Transverse colon (tissue), 4 donors: Measurements from ENCODE around the gene WEE1. TPM values are rescaled to one million over a fixed set of nuclear protein-coding genes. Genes with fewer than 3 reads are reported as not detected.

Source experiments
- DNase-seq: peaks from one replicate; pipeline ENCODE4 v3.0.0-alpha.2; 2019
- H3K27ac ChIP-seq, 4 donors: fragments of 200-600 bp; sonication (generic); 2 replicates each; pipeline ENCODE4 v1.5.1; 2016 to 2018; ENCODE audit warnings: inconsistent platforms in 4 of 4
- H3K27me3 ChIP-seq: fragments of 200-600 bp; sonication (generic); 2 replicates; pipeline ENCODE4 v1.5.1; 2017; ENCODE audit warnings: inconsistent platforms
- H3K36me3 ChIP-seq, 4 donors: fragments of 200-600 bp; sonication (generic); 2 replicates each; pipeline ENCODE4 v1.5.1; 2017 to 2019; ENCODE audit warnings: inconsistent platforms in 4 of 4
- H3K4me1 ChIP-seq, 4 donors: fragments of 200-600 bp; sonication (generic); 2 replicates each; pipeline ENCODE4 v1.5.1; 2017 to 2020; ENCODE audit warnings: inconsistent platforms in 4 of 4
- H3K4me3 ChIP-seq, 4 donors: fragments of 200-600 bp; sonication (generic); 1 replicate in 1 of 4; 2 replicates in 3 of 4; pipeline versions ENCODE4 v1.5.1 to v1.6.1; 2017 to 2019; ENCODE audit warnings: inconsistent platforms in 4 of 4
- H3K9me3 ChIP-seq, 2 donors: fragments of 200-600 bp; sonication (generic); 2 replicates each; pipeline ENCODE4 v1.5.1; 2017 to 2019; ENCODE audit warnings: inconsistent platforms in 2 of 2
- EP300 ChIP-seq: sonication (generic); formaldehyde crosslinking; IDR thresholded peaks from one replicate; pipeline ENCODE4 v1.6.1; 2017; ENCODE audit warnings: antibody characterized with exemption, low read depth
- POLR2A ChIP-seq: fragments of 450-650 bp; IDR thresholded peaks from one replicate; pipeline ENCODE4 v1.6.1; 2016; ENCODE audit warnings: antibody characterized with exemption, mild to moderate bottlenecking, moderate library complexity
- POLR2AphosphoS5 ChIP-seq, 3 donors: sonication (generic); formaldehyde crosslinking; IDR thresholded peaks; one replicate each; pipeline ENCODE4 v1.6.1; 2016; ENCODE audit warnings: antibody characterized with exemption in 3 of 3
- WGBS, 2 donors: methylation state at CpG; one replicate each; pipeline ENCODE4 v1.1.5; 2018; ENCODE audit warnings: low coverage in 1 of 2; 5-methylcytosine and 5-hydroxymethylcytosine counted together
- in situ Hi-C, 4 donors: fragments of 200-750 bp; cut with MboI; loops; one replicate each; pipeline versions ENCODE4 v1.15.0 to v1.15.1; 2017; ENCODE audit warnings: low sequenced_read_pairs in 3 of 4, low pct_ligation_motif_present in 1 of 4, low pct_unique_long_range_greater_than_20kb in 1 of 4
- intact Hi-C: fragments of 100-400 bp; cut with DNase I; formaldehyde crosslinking; loops from one replicate; pipeline ENCODE4 v1.15.1; 2023; ENCODE audit warnings: low total_unique reads
- total RNA-seq, 4 donors: library from RNA; depleted of rRNA; stranded (reverse); fragments of >200 nt; gene quantifications; one replicate each; pipeline ENCODE4 v1.1.0, GENCODE V29; 2016
- TF ChIP-seq, protein P1 (sequence below), 5 experiments: fragments of 200-600 bp in 3 of 5; fragments of 450-650 bp in 2 of 5; sonication (generic) in 3 of 5; IDR thresholded peaks; 1 replicate in 2 of 5; 2 replicates in 3 of 5; pipeline ENCODE4 v1.5.1; 2016 to 2017; ENCODE audit warnings: antibody characterized with exemption in 5 of 5, inconsistent platforms in 3 of 5, mild to moderate bottlenecking in 2 of 5, moderate library complexity in 1 of 5

WEE1 gene
- 10 to 100 TPM in 3 of 4 donors, 1 to 10 TPM in 1; 7.9 to 48.2 (median 31.8) TPM for total RNA-seq

GRCh38 chr11:9573052-9573774, at the start of gene WEE1:
Gene WEE1 (plus strand): TSS chr11:9573670. CDS start chr11:9573934, 264 bp downstream.
- intact Hi-C loops, result loop anchor here (5.0 kb wide), 1 partner anchor 46 kb away; no protein-coding TSS in a partner anchor

GRCh38 chr11:9524001-9524400, 49.5 kb upstream of the WEE1 start:
- Histone ChIP-seq H3K9me3 (no peaks in the 10 kb centered on the region), H3K4me3 (no peak overlapping the region), H3K36me3 (peaks cover 0 to 10% (median 3%) of the 10 kb centered on the region in 4 donors), H3K27ac (no peak overlapping the region), H3K4me1 (peaks cover 6 to 43% (median 31%) of the 10 kb centered on the region in 4 donors), H3K27me3 (no peaks in the 10 kb centered on the region)
- intact Hi-C loops, result no loop called here
- 90% methylated on average over 2 of the region's 2 CpGs; no CpG with 5 or more reads in 1 of the 2 donors for WGBS, 2 donors
- in situ Hi-C loops, result loop anchor here in 1 of 4 donors (25.0 kb wide), 2 partner anchors 362 to 512 kb away; partner anchors contain the start of gene NRIP3
- TF ChIP-seq POLR2A (no peak), POLR2AphosphoS5 (IDR thresholded peaks at IDR 0.05) (no peak), EP300 (no peak)
- TF ChIP-seq, protein P1, sequence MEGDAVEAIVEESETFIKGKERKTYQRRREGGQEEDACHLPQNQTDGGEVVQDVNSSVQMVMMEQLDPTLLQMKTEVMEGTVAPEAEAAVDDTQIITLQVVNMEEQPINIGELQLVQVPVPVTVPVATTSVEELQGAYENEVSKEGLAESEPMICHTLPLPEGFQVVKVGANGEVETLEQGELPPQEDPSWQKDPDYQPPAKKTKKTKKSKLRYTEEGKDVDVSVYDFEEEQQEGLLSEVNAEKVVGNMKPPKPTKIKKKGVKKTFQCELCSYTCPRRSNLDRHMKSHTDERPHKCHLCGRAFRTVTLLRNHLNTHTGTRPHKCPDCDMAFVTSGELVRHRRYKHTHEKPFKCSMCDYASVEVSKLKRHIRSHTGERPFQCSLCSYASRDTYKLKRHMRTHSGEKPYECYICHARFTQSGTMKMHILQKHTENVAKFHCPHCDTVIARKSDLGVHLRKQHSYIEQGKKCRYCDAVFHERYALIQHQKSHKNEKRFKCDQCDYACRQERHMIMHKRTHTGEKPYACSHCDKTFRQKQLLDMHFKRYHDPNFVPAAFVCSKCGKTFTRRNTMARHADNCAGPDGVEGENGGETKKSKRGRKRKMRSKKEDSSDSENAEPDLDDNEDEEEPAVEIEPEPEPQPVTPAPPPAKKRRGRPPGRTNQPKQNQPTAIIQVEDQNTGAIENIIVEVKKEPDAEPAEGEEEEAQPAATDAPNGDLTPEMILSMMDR (IDR thresholded peaks at IDR 0.05), result no peak
- no peak for DNase-seq

More at GRCh38 chr11:9573052-9573774, at the start of gene WEE1:
- H3K4me3 ChIP-seq, result peak within 1 kb of the TSS; percentile 75 to 96 (median 90)
- TF ChIP-seq POLR2A, result peak; percentile 92
- peak; percentile 65 to 85 (median 81) for TF ChIP-seq POLR2AphosphoS5 (IDR thresholded peaks at IDR 0.05)
- TF ChIP-seq EP300, result no peak
- TF ChIP-seq, protein P1 (IDR thresholded peaks at IDR 0.05), result no peak
- in situ Hi-C loops, result no loop called here
- peak; percentile 99 for DNase-seq
- no peaks in the 10 kb centered on the region for H3K9me3 ChIP-seq
- H3K27ac ChIP-seq, result peak within 1 kb of the TSS; percentile 97 to 98 (median 98)
- H3K27me3 ChIP-seq, result no peaks in the 10 kb centered on the region
- peaks cover 16 to 56% (median 39%) of the 10 kb centered on the region in 4 donors for H3K4me1 ChIP-seq
- WGBS, 2 donors, result 0% methylated on average over 21 of the region's 73 CpGs; no CpG with 5 or more reads in 1 of the 2 donors
- H3K36me3 ChIP-seq, result no peaks in the 10 kb centered on the region

DNA sequence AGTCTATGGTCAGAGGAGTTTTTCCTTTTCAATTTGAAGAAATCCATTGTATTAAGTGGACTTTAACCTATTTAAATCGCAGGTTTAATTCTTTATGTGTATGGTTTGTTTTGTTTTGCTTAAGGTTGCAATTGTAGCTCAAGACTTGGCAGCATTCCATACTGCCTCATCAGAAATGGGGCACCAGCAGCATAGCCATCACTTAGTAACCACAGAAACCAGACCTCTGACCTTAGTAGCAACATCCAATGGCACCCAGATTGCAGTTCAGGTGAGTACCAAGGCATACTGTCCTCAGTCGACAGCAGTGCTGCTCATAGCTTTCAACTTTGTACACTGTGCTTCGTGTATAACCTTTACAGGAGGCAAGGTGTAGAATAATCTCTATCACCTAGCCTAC, 48.4 kb upstream of the WEE1 start:
- no peaks in the 10 kb centered on the region for H3K27me3 ChIP-seq
- no peak for DNase-seq
- intact Hi-C loops (loop anchor here (5.0 kb wide), 1 partner anchor 47 kb away; the partner anchor contains the start of gene WEE1), in situ Hi-C loops (no loop called here)
- TF ChIP-seq POLR2A (no peak), EP300 (no peak), POLR2AphosphoS5 (IDR thresholded peaks at IDR 0.05) (no peak)
- TF ChIP-seq, protein P1 (IDR thresholded peaks at IDR 0.05), result no peak
- H3K4me3 ChIP-seq, result no peak overlapping the region
- WGBS, 2 donors, result 70% methylated on average over 3 of the region's 3 CpGs; no CpG with 5 or more reads in 1 of the 2 donors
- peak overlapping the region in 2 of 4 donors; percentile 85 for H3K27ac ChIP-seq
- H3K36me3 ChIP-seq, result peaks cover 0 to 10% (median 3%) of the 10 kb centered on the region in 4 donors
- H3K9me3 ChIP-seq, result no peaks in the 10 kb centered on the region
- peaks cover 13 to 54% (median 42%) of the 10 kb centered on the region in 4 donors for H3K4me1 ChIP-seq

- peaks cover 16 to 61% (median 47%) of the 10 kb centered on the region in 4 donors for H3K4me1 ChIP-seq
- no peaks in the 10 kb centered on the region for H3K27me3 ChIP-seq
- no peaks in the 10 kb centered on the region for H3K9me3 ChIP-seq
- in situ Hi-C loops (no loop called here), intact Hi-C loops (loop anchor here (5.0 kb wide), 1 partner anchor 45 kb away; the partner anchor contains the start of gene WEE1)
- peak overlapping the region; percentile 84 to 87 (median 85) for H3K27ac ChIP-seq
- WGBS, 2 donors, result 17 to 33% methylated on average over 8 of the region's 8 CpGs
- no peaks in the 10 kb centered on the region for H3K36me3 ChIP-seq
- no peak for DNase-seq
- H3K4me3 ChIP-seq, result no peak overlapping the region
- TF ChIP-seq POLR2A, result no peak
- peak; percentile 34 to 67 (median 46) for TF ChIP-seq POLR2AphosphoS5 (IDR thresholded peaks at IDR 0.05)
Observed at GRCh38 chr11:9527481-9528135, 45.9 kb upstream of the WEE1 start.
